K562 (cell line): ENCODE results near the gene ZNF335. TPM values are rescaled to one million over a fixed set of nuclear protein-coding genes. Genes with fewer than 3 reads are reported as not detected.

Experiments
- ATAC-seq: fragments of 200-7000 bp; cut with Tn5 transposase; 3 replicates; pipeline ENCODE4 v1.9.1; 2020; ENCODE audit warnings: moderate library complexity
- BruUV-seq: library from RNA; stranded (reverse); fragments of 400-500 nt; replicated peaks from 2 replicates; lab custom pipeline; 2021; lab: Mats Ljungman, UMichigan
- CTCF ChIA-PET: fragments of 300-600 bp; formaldehyde crosslinking; extraction: SDS; loops from one replicate; lab custom pipeline; 2021; ENCODE audit warnings: low intra/inter-chr PET ratio; lab: Yijun Ruan, JAX
- POLR2A ChIA-PET: fragments of 300-600, 350-650 bp; sonication (Branson Sonifier 250); formaldehyde crosslinking; extraction: SDS; loops from one replicate; lab custom pipeline; 2021; ENCODE audit warnings: antibody characterized with exemption, inconsistent platforms; lab: Yijun Ruan, JAX
- DNase-seq, 4 experiments: peaks; one replicate each; pipeline versions ENCODE4 v3.0.0 to v3.0.0-alpha.2; 2011 to 2018; ENCODE audit warnings: low spot score in 3 of 4, mixed read lengths in 3 of 4; ENCODE audit errors: extremely low read depth in 1 of 4
- FAIRE-seq: peaks from 2 replicates; lab custom pipeline; 2011; peaks lifted over from hg19 to GRCh38; lab: Jason Lieb, UNC
- H2AFZ ChIP-seq: 2 replicates; pipeline ENCODE4 v1.6.0; 2011; ENCODE audit warnings: low read depth, low read length, control low read depth, inconsistent platforms
- H3K27ac ChIP-seq: fragments of 200-600 bp; 3 replicates; pipeline ENCODE4 v1.8.0; 2011; ENCODE audit warnings: low read depth, mild to moderate bottlenecking, control low read depth, inconsistent platforms, low read length, moderate library complexity, mixed read lengths; ENCODE audit errors: extremely low read depth
- H3K27me3 ChIP-seq, 2 experiments: fragments of 300-600 bp in 1 of 2; 2 replicates in 1 of 2; 3 replicates in 1 of 2; pipeline versions ENCODE4 v1.6.0 to v1.8.0; 2011; ENCODE audit warnings: inconsistent platforms in 2 of 2, low read length in 2 of 2, mild to moderate bottlenecking in 1 of 2, mixed read lengths in 1 of 2, moderate library complexity in 1 of 2; ENCODE audit not compliant: control insufficient read depth in 2 of 2, insufficient read depth in 2 of 2
- H3K36me3 ChIP-seq: fragments of 300-600 bp; 3 replicates; pipeline ENCODE4 v1.8.0; 2011; ENCODE audit warnings: mild to moderate bottlenecking, low read length, inconsistent platforms; ENCODE audit not compliant: control insufficient read depth, insufficient read depth
- H3K4me1 ChIP-seq, 2 experiments: fragments of 200-600 bp in 1 of 2; replicated peaks in 1 of 2; 2 replicates in 1 of 2; 3 replicates in 1 of 2; pipeline versions ENCODE4 v1.5.1 to v1.8.0; 2011; ENCODE audit warnings: inconsistent platforms in 2 of 2, low read length in 2 of 2, mild to moderate bottlenecking in 1 of 2, mixed read lengths in 1 of 2, moderate library complexity in 1 of 2; ENCODE audit not compliant: control insufficient read depth in 2 of 2, insufficient read depth in 2 of 2
- H3K4me2 ChIP-seq: 2 replicates; pipeline ENCODE4 v1.6.1; 2011; ENCODE audit warnings: low read length, control low read depth, inconsistent platforms, mixed read lengths; ENCODE audit not compliant: insufficient read depth
- H3K4me3 ChIP-seq: fragments of 200-600 bp; sonication (generic), shearing (Covaris generic); 2 replicates; pipeline ENCODE4 v1.5.1; 2016; ENCODE audit warnings: control low read depth, inconsistent platforms
- H3K79me2 ChIP-seq: fragments of 200-600 bp; 3 replicates; pipeline ENCODE4 v1.8.0; 2011; ENCODE audit warnings: low read length, inconsistent platforms; ENCODE audit not compliant: control insufficient read depth, insufficient read depth
- H3K9ac ChIP-seq, 2 experiments: 2 replicates each; pipeline versions ENCODE4 v1.6.0 to v1.6.1; 2011; ENCODE audit warnings: low read depth in 2 of 2, low read length in 2 of 2, control low read depth in 1 of 2, inconsistent platforms in 1 of 2, mild to moderate bottlenecking in 1 of 2, mixed read lengths in 1 of 2; ENCODE audit not compliant: insufficient read depth in 1 of 2
- H3K9me1 ChIP-seq: one replicate; pipeline ENCODE4 v1.6.0; 2011; ENCODE audit warnings: inconsistent platforms, mild to moderate bottlenecking, low read length, moderate library complexity; ENCODE audit not compliant: control insufficient read depth, insufficient read depth
- H3K9me3 ChIP-seq: replicated peaks from 2 replicates; pipeline ENCODE4 v1.5.1; 2011; ENCODE audit warnings: low read depth, low read length, inconsistent platforms; ENCODE audit not compliant: control insufficient read depth, insufficient read depth
- H4K20me1 ChIP-seq: replicated peaks from 2 replicates; pipeline ENCODE4 v1.6.1; 2011; ENCODE audit warnings: low read length, inconsistent platforms, mixed read lengths; ENCODE audit not compliant: control insufficient read depth, insufficient read depth
- CC2D1A ChIP-seq: fragments of 450-650 bp; IDR thresholded peaks from 2 replicates; pipeline ENCODE4 v1.6.1; 2017; ENCODE audit warnings: mild to moderate bottlenecking
- FOXA3 ChIP-seq, 2 experiments: fragments of 450-650 bp in 1 of 2; sonication (generic) in 1 of 2; formaldehyde crosslinking; IDR thresholded peaks in 1 of 2; conservative IDR thresholded peaks in 1 of 2; 2 replicates each; pipeline versions ENCODE4 v1.4.0 to v1.8.0; 2020 to 2022; ENCODE audit warnings: mild to moderate bottlenecking in 2 of 2, missing genetic modification reagents in 1 of 2
- SETDB1 ChIP-seq: IDR thresholded peaks from one replicate; pipeline ENCODE4 v1.6.1; 2012; ENCODE audit warnings: low read length, control low read depth, inconsistent platforms
- SMARCB1 ChIP-seq: IDR thresholded peaks from 2 replicates; pipeline ENCODE4 v1.6.1; 2011; ENCODE audit warnings: improper control_type of control experiment, low read depth; ENCODE audit not compliant: insufficient read length
- TCF7L2 ChIP-seq: fragments of 150-350 bp; IDR thresholded peaks from 2 replicates; pipeline ENCODE4 v1.6.1; 2016; ENCODE audit warnings: low read depth, mild to moderate bottlenecking, low read length, moderate library complexity
- ZNF316 ChIP-seq: fragments of 450-650 bp; IDR thresholded peaks from 2 replicates; pipeline ENCODE4 v1.6.1; 2016
- WGBS: fragments of 100-300 bp; shearing (Covaris generic); methylation state at CpG from one replicate; pipeline ENCODE4 v1.1.6; 2016; ENCODE audit warnings: low coverage, mixed read lengths; ENCODE audit not compliant: insufficient coverage; ENCODE audit errors: missing lambda C conversion rate; 5-methylcytosine and 5-hydroxymethylcytosine counted together
- in situ Hi-C: fragments of 300-500 bp; cut with MboI; formaldehyde crosslinking; loops from 4 replicates; pipeline ENCODE4 v1.15.0; 2018; ENCODE audit warnings: inconsistent platforms, mixed read lengths
- intact Hi-C: fragments of 100-400 bp; cut with micrococcal nuclease; formaldehyde crosslinking; loops from 2 replicates; pipeline ENCODE4 v1.14.2; 2022
- polyA plus RNA-seq, 8 experiments: library from polyadenylated mRNA; depleted of rRNA in 4 of 8; stranded (reverse) in 5 of 8; unstranded in 3 of 8; fragments of >200 nt; fragmentation: Nextera tagmentation in 2 of 8; fragmentation: Illumina TruSeq in 1 of 8; extraction: Ambion mirVana in 2 of 8; extraction: Trizol in 1 of 8; gene quantifications; 2 replicates each; pipeline versions ENCODE4 v1.2.1 to v1.2.3, GENCODE V29; 2011 to 2014; ENCODE audit warnings: inconsistent platforms in 1 of 8, missing spikeins in 1 of 8
- total RNA-seq, 7 experiments: library from RNA; depleted of rRNA in 6 of 7; stranded (reverse); fragments of >200 nt in 6 of 7; fragmentation: Illumina TruSeq in 2 of 7; extraction: Trizol in 2 of 7; gene quantifications; 2 replicates each; pipeline versions ENCODE4 v1.2.1 to v1.2.3, GENCODE V29; 2011 to 2021; ENCODE audit warnings: low replicate concordance in 1 of 7

The ZNF335 gene
- total and polyA plus RNA-seq, 9 of the 15 experiments (the other 6 are each of a cell fraction or from before 2014, with no cell fraction given), result 0.39 to 16.0 (median 7.6) TPM

GRCh38 chr20:45967551-45968080, 4.4 kb downstream of the ZNF335 start:
- DNase-seq (no peak), ATAC-seq (no peak), FAIRE-seq (no peak)
- intact Hi-C loops, result no loop called here
- H2AFZ ChIP-seq, result no peak overlapping the region
- H3K79me2 ChIP-seq, result peaks cover 14% of the 10 kb centered on the region
- H3K9me1 ChIP-seq, result no peaks in the 10 kb centered on the region
- no TSS peak for BruUV-seq
- no peaks in the 10 kb centered on the region for H3K27me3 ChIP-seq
- peaks cover 64% of the 10 kb centered on the region; the same call in 2 of the 3 replicates for H3K36me3 ChIP-seq
- peaks cover 6% of the 10 kb centered on the region; the same call in 1 of the 2 replicates for H4K20me1 ChIP-seq
- WGBS, result 94% methylated on average over 10 of the region's 13 CpGs
- POLR2A ChIA-PET, result no interaction called here
- H3K4me1 ChIP-seq, result peaks cover 6 to 30% of the 10 kb centered on the region in 2 experiments; a peak in 4 of 5 replicates
- CTCF ChIA-PET, result no interaction called here
- no peak overlapping the region for H3K4me2 ChIP-seq
- no peak for TF ChIP-seq SETDB1
- no peak for TF ChIP-seq CC2D1A
- TF ChIP-seq SMARCB1, result no peak
- no peak for TF ChIP-seq FOXA3 (CRISPR knock-in tag; conservative IDR thresholded peaks at IDR 0.05 in 1 of 2, IDR thresholded peaks at IDR 0.05 in 1 of 2)
- no peak for TF ChIP-seq TCF7L2
- no peak for TF ChIP-seq ZNF316
- TF ChIP-seq, all 486 proteins: peak for 0
- Histone ChIP-seq H3K4me3 (no peak overlapping the region), H3K9ac (no peak overlapping the region), H3K27ac (no peak overlapping the region), H3K9me3 (no peaks in the 10 kb centered on the region)
- in situ Hi-C loops, result no loop called here
